Measurements from ENCODE around the gene SH3D21.

Gene SH3D21

DNA sequence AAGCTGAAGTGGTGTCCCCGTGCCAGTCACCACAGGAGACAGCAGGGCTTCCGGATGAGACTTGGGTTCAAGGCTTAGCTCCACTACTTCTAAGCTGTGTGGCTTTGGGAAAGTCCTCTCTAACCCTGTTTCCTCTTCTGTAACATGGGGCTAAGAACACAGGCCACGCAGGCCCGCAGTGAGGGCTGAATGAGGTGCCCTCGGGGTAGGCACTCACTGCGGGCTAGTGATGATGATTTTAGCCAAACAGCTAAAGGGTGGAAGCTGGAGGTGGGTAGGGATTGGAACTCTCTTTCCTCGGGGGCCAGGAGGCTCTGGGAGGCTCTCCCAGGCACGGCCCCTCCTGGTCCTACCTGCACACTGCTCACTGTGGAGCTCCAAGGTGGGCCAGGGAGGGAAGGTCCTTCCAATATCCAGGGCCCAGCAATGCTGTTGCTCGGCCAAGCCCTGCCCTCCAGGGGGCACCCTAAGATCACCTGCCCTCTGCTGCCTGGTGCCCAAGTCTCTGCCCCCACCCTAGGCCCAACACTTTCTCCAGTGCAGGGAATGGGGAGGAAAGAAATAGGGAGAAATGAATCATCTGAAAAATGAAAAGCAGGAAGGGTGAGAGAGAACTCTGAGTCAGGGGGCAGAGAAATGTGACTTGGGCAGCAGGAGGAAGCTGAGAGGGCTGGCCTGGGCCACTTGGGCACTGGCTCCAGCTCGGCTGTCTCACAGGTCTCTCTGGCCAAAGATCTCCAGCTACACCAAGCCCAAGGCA is 36.4 kb downstream of the SH3D21 start:
- Histone ChIP-seq H3K9ac (ENCODE audit: low read length) (no peak overlapping the region), H3K27ac (ENCODE audit: low read length) (no peak overlapping the region), H3K4me3 (ENCODE audit: low read length) (no peak overlapping the region), H3K36me3 (replicated peaks; ENCODE audit: low read depth, low read length) (no peaks in the 10 kb centered on the region), H3K27me3 (ENCODE audit: low read depth, low read length) (no peaks in the 10 kb centered on the region), H3K4me2 (ENCODE audit: low read length) (no peak overlapping the region), H2AFZ (ENCODE audit: low read depth, low read length) (no peak overlapping the region), H3K79me2 (ENCODE audit: low read length) (no peaks in the 10 kb centered on the region), H3K4me1 (ENCODE audit: low read length) (no peaks in the 10 kb centered on the region), H3K9me3 (ENCODE audit: insufficient read depth, low read length) (no peaks in the 10 kb centered on the region), H4K20me1 (ENCODE audit: insufficient read depth, low read length) (no peaks in the 10 kb centered on the region)
- TF ChIP-seq, protein P1, sequence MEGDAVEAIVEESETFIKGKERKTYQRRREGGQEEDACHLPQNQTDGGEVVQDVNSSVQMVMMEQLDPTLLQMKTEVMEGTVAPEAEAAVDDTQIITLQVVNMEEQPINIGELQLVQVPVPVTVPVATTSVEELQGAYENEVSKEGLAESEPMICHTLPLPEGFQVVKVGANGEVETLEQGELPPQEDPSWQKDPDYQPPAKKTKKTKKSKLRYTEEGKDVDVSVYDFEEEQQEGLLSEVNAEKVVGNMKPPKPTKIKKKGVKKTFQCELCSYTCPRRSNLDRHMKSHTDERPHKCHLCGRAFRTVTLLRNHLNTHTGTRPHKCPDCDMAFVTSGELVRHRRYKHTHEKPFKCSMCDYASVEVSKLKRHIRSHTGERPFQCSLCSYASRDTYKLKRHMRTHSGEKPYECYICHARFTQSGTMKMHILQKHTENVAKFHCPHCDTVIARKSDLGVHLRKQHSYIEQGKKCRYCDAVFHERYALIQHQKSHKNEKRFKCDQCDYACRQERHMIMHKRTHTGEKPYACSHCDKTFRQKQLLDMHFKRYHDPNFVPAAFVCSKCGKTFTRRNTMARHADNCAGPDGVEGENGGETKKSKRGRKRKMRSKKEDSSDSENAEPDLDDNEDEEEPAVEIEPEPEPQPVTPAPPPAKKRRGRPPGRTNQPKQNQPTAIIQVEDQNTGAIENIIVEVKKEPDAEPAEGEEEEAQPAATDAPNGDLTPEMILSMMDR (IDR thresholded peaks at IDR 0.05; ENCODE audit: low read depth, low read length): peak; percentile 74
- no peak for TF ChIP-seq EZH2phosphoT487 (IDR thresholded peaks at IDR 0.05; ENCODE audit: low read depth)

DNA sequence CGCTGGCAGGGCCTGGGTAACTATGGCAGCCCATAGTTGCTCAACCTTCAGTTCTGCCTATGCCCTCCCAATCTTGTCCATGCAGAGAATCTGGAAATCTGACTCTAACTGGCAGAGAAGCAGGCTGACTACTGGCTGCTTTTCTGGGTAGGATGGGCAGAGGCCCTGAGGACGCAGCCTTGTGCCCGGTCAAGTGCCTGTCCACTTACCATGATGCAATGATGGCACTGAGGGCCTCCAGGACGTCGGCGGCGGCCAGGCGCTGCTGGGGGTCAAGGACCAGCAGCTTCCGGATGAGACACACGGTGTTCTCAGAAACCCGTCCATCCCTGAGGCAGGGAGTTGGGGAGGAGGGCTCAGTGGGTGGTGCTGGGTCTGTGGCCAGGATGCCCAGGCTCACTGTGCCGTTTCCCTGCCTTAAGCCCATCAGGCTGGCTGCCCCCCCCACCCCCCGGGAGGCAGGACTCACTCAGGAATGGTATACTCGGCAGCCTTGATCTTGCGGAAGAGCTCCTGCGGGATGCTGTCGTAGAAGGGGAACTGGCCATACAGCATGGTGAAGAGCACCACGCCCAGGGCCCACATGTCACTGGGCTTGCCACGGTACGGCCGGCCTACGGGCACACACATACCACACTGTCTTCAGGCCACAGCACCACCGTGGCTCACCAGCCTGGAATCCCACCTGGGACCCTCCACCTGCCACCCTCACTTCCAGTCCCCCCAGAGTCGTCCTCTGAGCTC is 37.7 kb downstream of the SH3D21 start:
- H3K4me3 ChIP-seq (ENCODE audit: low read length): no peak overlapping the region
- no peak overlapping the region for H3K27ac ChIP-seq (ENCODE audit: low read length)
- H3K27me3 ChIP-seq (ENCODE audit: low read depth, low read length): no peaks in the 10 kb centered on the region
- no peak overlapping the region for H3K4me2 ChIP-seq (ENCODE audit: low read length)
- H3K79me2 ChIP-seq (ENCODE audit: low read length): no peaks in the 10 kb centered on the region
- no peaks in the 10 kb centered on the region for H3K36me3 ChIP-seq (replicated peaks; ENCODE audit: low read depth, low read length)
- no peak overlapping the region for H2AFZ ChIP-seq (ENCODE audit: low read depth, low read length)
- peaks cover 2% of the 10 kb centered on the region for H4K20me1 ChIP-seq (ENCODE audit: insufficient read depth, low read length)
- no peak overlapping the region for H3K9ac ChIP-seq (ENCODE audit: low read length)
- TF ChIP-seq EZH2phosphoT487 (IDR thresholded peaks at IDR 0.05; ENCODE audit: low read depth): no peak
- TF ChIP-seq, protein P1 (IDR thresholded peaks at IDR 0.05; ENCODE audit: low read depth, low read length): no peak
- peaks cover 5% of the 10 kb centered on the region for H3K4me1 ChIP-seq (ENCODE audit: low read length)
- no peaks in the 10 kb centered on the region for H3K9me3 ChIP-seq (ENCODE audit: insufficient read depth, low read length)

DNA sequence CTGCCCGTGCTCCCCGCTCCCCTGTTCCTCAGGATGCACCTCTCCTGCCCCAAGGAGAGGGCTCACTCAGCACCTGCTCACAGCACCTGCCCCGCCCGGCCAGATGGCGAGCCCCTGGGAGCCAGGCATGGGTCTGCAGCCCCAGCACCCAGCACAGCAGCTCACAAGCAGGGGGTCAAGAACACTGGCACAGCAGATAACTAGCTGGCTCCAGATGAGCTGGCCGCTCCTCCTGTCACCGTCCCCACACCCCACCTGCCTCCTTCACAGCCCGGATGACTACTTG is 38.2 kb downstream of the SH3D21 start:
- H3K4me2 ChIP-seq (ENCODE audit: low read length): no peak overlapping the region
- H3K4me3 ChIP-seq (ENCODE audit: low read length): no peak overlapping the region
- no peak overlapping the region for H3K9ac ChIP-seq (ENCODE audit: low read length)
- no peak for TF ChIP-seq EZH2phosphoT487 (IDR thresholded peaks at IDR 0.05; ENCODE audit: low read depth)
- TF ChIP-seq, protein P1 (IDR thresholded peaks at IDR 0.05; ENCODE audit: low read depth, low read length): no peak
- peaks cover 5% of the 10 kb centered on the region for H4K20me1 ChIP-seq (ENCODE audit: insufficient read depth, low read length)
- no peak overlapping the region for H2AFZ ChIP-seq (ENCODE audit: low read depth, low read length)
- no peaks in the 10 kb centered on the region for H3K9me3 ChIP-seq (ENCODE audit: insufficient read depth, low read length)
- H3K4me1 ChIP-seq (ENCODE audit: low read length): peaks cover 10% of the 10 kb centered on the region
- H3K27ac ChIP-seq (ENCODE audit: low read length): no peak overlapping the region
- no peaks in the 10 kb centered on the region for H3K27me3 ChIP-seq (ENCODE audit: low read depth, low read length)
- no peaks in the 10 kb centered on the region for H3K79me2 ChIP-seq (ENCODE audit: low read length)
- no peaks in the 10 kb centered on the region for H3K36me3 ChIP-seq (replicated peaks; ENCODE audit: low read depth, low read length)

DNA sequence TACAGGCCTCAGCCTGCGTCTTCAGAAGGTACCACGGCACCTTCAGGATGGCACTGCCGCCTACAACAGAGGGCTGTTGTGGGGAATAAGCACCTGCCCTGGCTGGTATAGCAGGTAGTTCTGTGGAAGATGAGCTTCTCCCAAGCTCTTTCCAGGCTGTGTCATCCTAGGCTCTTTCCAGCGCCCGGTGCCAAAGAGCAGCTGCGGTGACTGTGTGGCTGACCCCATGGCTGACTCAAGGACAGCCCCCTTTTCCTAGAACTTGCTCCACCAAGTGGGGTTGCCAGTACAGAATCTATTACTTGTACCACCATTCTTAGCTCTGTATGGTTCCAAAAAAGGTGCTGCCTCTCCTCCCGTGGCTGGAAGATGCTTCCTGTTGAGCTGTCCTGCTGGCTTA is 39.2 kb downstream of the SH3D21 start:
- no peaks in the 10 kb centered on the region for H3K27me3 ChIP-seq (ENCODE audit: low read depth, low read length)
- H3K79me2 ChIP-seq (ENCODE audit: low read length): no peaks in the 10 kb centered on the region
- H3K4me2 ChIP-seq (ENCODE audit: low read length): no peak overlapping the region
- H3K36me3 ChIP-seq (replicated peaks; ENCODE audit: low read depth, low read length): no peaks in the 10 kb centered on the region
- TF ChIP-seq EZH2phosphoT487 (IDR thresholded peaks at IDR 0.05; ENCODE audit: low read depth): no peak
- TF ChIP-seq, protein P1 (IDR thresholded peaks at IDR 0.05; ENCODE audit: low read depth, low read length): no peak
- no peak overlapping the region for H3K4me3 ChIP-seq (ENCODE audit: low read length)
- no peaks in the 10 kb centered on the region for H3K9me3 ChIP-seq (ENCODE audit: insufficient read depth, low read length)
- peaks cover 20% of the 10 kb centered on the region for H3K4me1 ChIP-seq (ENCODE audit: low read length)
- peaks cover 5% of the 10 kb centered on the region for H4K20me1 ChIP-seq (ENCODE audit: insufficient read depth, low read length)
- H2AFZ ChIP-seq (ENCODE audit: low read depth, low read length): no peak overlapping the region
- H3K9ac ChIP-seq (ENCODE audit: low read length): no peak overlapping the region
- H3K27ac ChIP-seq (ENCODE audit: low read length): no peak overlapping the region

Data from OCI-LY3 (cell line).